ENCODE results near the gene COPS2.
"Not testable (repeated sequence)": the region's sequence is repeated elsewhere in the genome, so short reads cannot be mapped to it uniquely, and the experiment has no call there.

GRCh38 chr15:49183741-49184140 is 28.3 kb upstream of the COPS2 start:
- not testable (repeated sequence) for TF ChIP-seq CTCF (conservative IDR thresholded peaks at IDR 0.05; ENCODE audit: low read depth, low read length); EZH2 (IDR thresholded peaks at IDR 0.05; ENCODE audit: borderline replicate concordance, low read depth, low read length, poor library complexity, severe bottlenecking)
